ENCODE data around the gene TMEM161A.

DNA sequence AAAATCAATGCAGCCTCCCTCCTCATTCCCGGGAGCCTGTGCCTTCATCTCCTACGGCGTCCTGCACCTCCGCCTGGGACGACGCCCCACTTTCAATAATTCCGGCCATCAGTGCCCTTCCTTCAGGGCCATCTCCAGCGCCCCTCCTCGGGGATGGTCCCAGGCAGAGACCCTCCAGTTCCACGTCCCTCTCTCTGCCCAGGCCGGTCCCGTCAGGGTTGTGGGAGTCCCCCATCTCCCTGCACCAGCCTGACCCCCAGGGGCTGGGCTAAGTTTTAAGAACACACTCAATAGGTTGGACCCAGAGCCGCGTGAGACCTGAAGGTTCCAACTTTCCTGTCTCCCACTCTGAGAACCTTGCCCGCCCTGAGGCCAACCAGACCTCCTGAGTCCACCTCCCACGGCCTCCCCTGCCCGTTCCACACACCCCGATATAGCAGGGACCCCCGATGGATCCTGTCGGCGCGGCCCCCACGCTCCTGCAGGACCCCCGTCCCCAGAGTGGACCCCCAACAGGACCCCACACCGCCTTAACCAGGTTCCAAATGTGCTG lies 646 bp downstream of the TMEM161A start:
- TF ChIP-seq CTCF (IDR thresholded peaks at IDR 0.05): no peak
- no peak for TF ChIP-seq POLR2A (IDR thresholded peaks at IDR 0.05)
- TF ChIP-seq EP300 (IDR thresholded peaks at IDR 0.05): no peak

All from ovary (tissue), 3 donors.